Urinary bladder (tissue), 4 donors: ENCODE measurements around the gene FDXACB1. TPM values are rescaled to one million over a fixed set of nuclear protein-coding genes. Genes with fewer than 3 reads are reported as not detected.
A peak's percentile ranks its signal among the peaks of the same experiment; 100 is the strongest.

ENCODE experiments used
- DNase-seq: peaks from one replicate; pipeline ENCODE4 v3.0.0-alpha.2; 2015; ENCODE audit errors: extremely low spot score
- H3K27ac ChIP-seq: one replicate; pipeline ENCODE4 v1.5.1; 2013; ENCODE audit warnings: low read depth, mild to moderate bottlenecking, moderate library complexity
- H3K36me3 ChIP-seq: one replicate; pipeline ENCODE4 v1.6.1; 2013; ENCODE audit warnings: mild to moderate bottlenecking, moderate library complexity; ENCODE audit not compliant: insufficient read depth
- H3K4me1 ChIP-seq: one replicate; pipeline ENCODE4 v1.6.1; 2013; ENCODE audit warnings: mild to moderate bottlenecking, moderate library complexity; ENCODE audit not compliant: insufficient read depth
- H3K4me3 ChIP-seq: one replicate; pipeline ENCODE4 v1.5.1; 2013; ENCODE audit warnings: low read depth, low read length
- WGBS: extraction: QIAGEN DNeasy Blood & Tissue Kit; methylation state at CpG from one replicate; pipeline ENCODE4 v1.1.7; 2013; 5-methylcytosine and 5-hydroxymethylcytosine counted together
- polyA plus RNA-seq: library from polyadenylated mRNA; stranded (reverse); fragments of 200-250 nt; gene quantifications from one replicate; pipeline ENCODE4 v1.2.3, GENCODE V29; 2013
- total RNA-seq: library from RNA; depleted of rRNA; stranded (reverse); fragments of >200 nt; gene quantifications from one replicate; pipeline ENCODE4 v1.2.3, GENCODE V29; 2014
- donor health status: healthy with polysubstance abuse.
- donor health status: healthy.

The FDXACB1 gene
- total and polyA plus RNA-seq, 2 donors, result 1.5 to 4.2 TPM

- Histone ChIP-seq H3K27ac (no peak overlapping the region), H3K4me3 (no peak overlapping the region), H3K4me1 (no peaks in the 10 kb centered on the region), H3K36me3 (no peaks in the 10 kb centered on the region)
- WGBS, result 84% methylated on average over 5 of the region's 5 CpGs
- no peak for DNase-seq
These were observed 3.2 kb upstream of the FDXACB1 start for GRCh38 chr11:111882202-111882601.

- 38% methylated on average over 6 of the region's 6 CpGs for WGBS
- Histone ChIP-seq H3K36me3 (no peaks in the 10 kb centered on the region), H3K27ac (peak overlapping the region; percentile 89), H3K4me1 (no peaks in the 10 kb centered on the region), H3K4me3 (peak overlapping the region; percentile 47)
- DNase-seq, result no peak
These were observed 634 bp upstream of the FDXACB1 start for GRCh38 chr11:111879637-111879960.

- peak; percentile 15 for DNase-seq
- no peaks in the 10 kb centered on the region for H3K4me1 ChIP-seq
These were observed 548 bp downstream of the FDXACB1 start for GRCh38 chr11:111878385-111878848.

GRCh38 chr11:111871693-111872161 is 7.2 kb downstream of the FDXACB1 start:
- H3K27ac ChIP-seq, result peak overlapping the region; percentile 84
- WGBS, result 57% methylated on average over 5 of the region's 5 CpGs
- H3K4me3 ChIP-seq, result peak overlapping the region; percentile 93
- no peak for DNase-seq
- H3K36me3 ChIP-seq, result peaks cover 2% of the 10 kb centered on the region
- peaks cover 2% of the 10 kb centered on the region for H3K4me1 ChIP-seq

More at GRCh38 chr11:111878385-111878848, 548 bp downstream of the FDXACB1 start:
- peak overlapping the region; percentile 47 for H3K4me3 ChIP-seq
- no peaks in the 10 kb centered on the region for H3K36me3 ChIP-seq
- under 1% methylated on average over 13 of the region's 13 CpGs for WGBS
- H3K27ac ChIP-seq, result peak overlapping the region; percentile 90

DNA sequence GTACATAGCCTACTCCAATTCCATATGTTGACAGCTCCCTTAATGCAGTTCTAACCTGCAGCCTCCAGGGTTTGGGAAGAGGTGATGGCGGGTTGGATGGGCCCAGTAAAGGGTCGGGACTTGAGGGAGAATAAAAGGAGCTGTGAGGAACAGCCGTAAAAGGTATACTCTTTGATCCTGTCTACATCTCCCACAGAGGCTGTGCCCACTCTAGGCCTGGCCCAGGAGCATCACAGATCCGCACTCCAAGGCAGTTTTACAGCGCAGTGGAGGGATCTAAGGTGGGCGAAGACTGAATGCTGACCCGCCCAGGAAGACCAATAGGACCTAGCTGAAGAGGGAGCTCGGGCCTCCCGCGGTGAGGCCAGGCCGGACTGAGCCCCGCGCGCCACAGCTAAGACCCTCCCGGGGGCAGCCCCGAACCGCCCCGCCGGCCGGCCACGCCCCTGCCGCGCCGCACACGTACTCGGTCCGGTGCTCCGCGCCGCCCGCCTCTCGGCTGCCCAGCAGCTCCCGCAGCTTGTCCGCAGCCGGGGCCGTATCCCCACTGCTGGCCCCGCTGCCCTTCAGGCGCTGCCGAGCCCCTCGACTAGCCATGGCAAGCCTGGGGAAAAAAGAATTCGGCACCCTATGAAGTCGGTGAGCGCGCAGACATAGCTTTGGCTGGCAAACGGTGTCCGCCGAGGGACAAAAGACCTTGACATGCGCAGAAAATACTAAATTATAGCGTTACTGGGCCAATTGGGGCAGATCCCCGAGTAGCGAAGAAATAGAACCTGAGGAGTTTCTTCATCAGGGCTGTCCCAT is 7.9 kb downstream of the FDXACB1 start, which contains the start of gene ALG9:
Gene ALG9 (minus strand): TSS at position 696 of the 807 bp plus-strand sequence. CDS start 99 bp downstream, at position 597.
- peak; percentile 31 for DNase-seq
- H3K36me3 ChIP-seq, result peaks cover 2% of the 10 kb centered on the region
- under 1% methylated on average over 51 of the region's 51 CpGs for WGBS
- H3K4me1 ChIP-seq, result peaks cover 2% of the 10 kb centered on the region
- peak within 1 kb of the TSS; percentile 93 for H3K4me3 ChIP-seq
- peak within 1 kb of the TSS; percentile 84 for H3K27ac ChIP-seq

DNA sequence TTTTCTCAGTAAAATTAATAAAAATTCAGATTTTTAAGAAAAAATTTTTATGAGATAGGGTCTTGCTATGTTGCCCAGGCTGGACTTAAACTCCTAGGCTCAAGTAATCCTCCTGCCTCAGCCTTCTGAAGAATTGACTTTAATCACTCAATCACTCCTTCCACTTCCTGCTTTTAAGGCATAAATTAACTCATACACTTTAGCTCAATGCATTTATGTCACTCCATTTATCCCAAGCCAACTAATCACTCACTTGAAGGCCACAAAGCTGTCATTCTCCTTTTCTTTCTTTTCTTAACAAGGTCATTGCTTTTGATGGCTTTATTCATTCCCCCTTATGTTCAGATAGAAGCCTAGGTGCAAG is 8.5 kb downstream of the FDXACB1 start:
- H3K27ac ChIP-seq, result no peak overlapping the region
- H3K4me3 ChIP-seq, result peak overlapping the region; percentile 93
- no peak for DNase-seq
- H3K4me1 ChIP-seq, result peaks cover 2% of the 10 kb centered on the region
- H3K36me3 ChIP-seq, result peaks cover 2% of the 10 kb centered on the region

GRCh38 chr11:111870113-111870512 is 8.9 kb downstream of the FDXACB1 start:
- H3K36me3 ChIP-seq, result peaks cover 2% of the 10 kb centered on the region
- H3K4me1 ChIP-seq, result peaks cover 2% of the 10 kb centered on the region
- 94% methylated on average over 1 of the region's 1 CpG for WGBS
- no peak for DNase-seq
- no peak overlapping the region for H3K27ac ChIP-seq
- H3K4me3 ChIP-seq, result peak overlapping the region; percentile 93

- WGBS, result 94% methylated on average over 3 of the region's 3 CpGs
- DNase-seq, result no peak
- no peak overlapping the region for H3K4me3 ChIP-seq
- no peaks in the 10 kb centered on the region for H3K4me1 ChIP-seq
- H3K36me3 ChIP-seq, result no peaks in the 10 kb centered on the region
- no peak overlapping the region for H3K27ac ChIP-seq
These were observed 18.7 kb downstream of the FDXACB1 start for GRCh38 chr11:111860257-111860656.

GRCh38 chr11:111855506-111855905 is 23.5 kb downstream of the FDXACB1 start:
- H3K4me1 ChIP-seq, result no peaks in the 10 kb centered on the region
- H3K27ac ChIP-seq, result no peak overlapping the region
- no peak for DNase-seq
- H3K36me3 ChIP-seq, result no peaks in the 10 kb centered on the region
- no peak overlapping the region for H3K4me3 ChIP-seq

DNA sequence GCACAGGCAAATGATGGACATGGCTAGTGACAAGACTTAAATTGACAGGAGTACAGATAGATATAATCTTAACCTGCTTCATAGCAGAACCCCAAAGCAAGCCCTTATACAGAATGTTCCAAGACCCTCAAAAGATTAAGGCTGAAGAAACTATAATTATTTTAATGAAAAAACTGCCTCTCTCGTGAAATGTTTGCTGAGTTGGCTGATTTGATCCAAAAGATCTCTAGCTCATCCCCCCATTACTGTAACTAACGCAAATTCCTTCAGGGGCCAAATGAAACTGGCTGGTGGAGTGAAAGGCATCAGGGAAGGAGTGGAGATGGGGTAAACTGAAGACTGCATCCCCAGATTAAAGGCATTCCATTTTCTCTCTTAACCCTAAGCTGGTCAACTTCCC is 26.9 kb downstream of the FDXACB1 start:
- Histone ChIP-seq H3K4me3 (no peak overlapping the region), H3K4me1 (no peaks in the 10 kb centered on the region), H3K36me3 (no peaks in the 10 kb centered on the region), H3K27ac (no peak overlapping the region)
- no peak for DNase-seq
- 80% methylated on average over 2 of the region's 2 CpGs for WGBS

GRCh38 chr11:111851636-111852035 is 27.3 kb downstream of the FDXACB1 start:
- Histone ChIP-seq H3K27ac (no peak overlapping the region), H3K36me3 (no peaks in the 10 kb centered on the region), H3K4me1 (no peaks in the 10 kb centered on the region), H3K4me3 (no peak overlapping the region)
- no peak for DNase-seq

- WGBS, result 91% methylated on average over 8 of the region's 8 CpGs
- no peaks in the 10 kb centered on the region for H3K4me1 ChIP-seq
- no peak for DNase-seq
- H3K36me3 ChIP-seq, result no peaks in the 10 kb centered on the region
- no peak overlapping the region for H3K27ac ChIP-seq
- H3K4me3 ChIP-seq, result no peak overlapping the region
These were observed 27.9 kb downstream of the FDXACB1 start for GRCh38 chr11:111851067-111851466.

- no peaks in the 10 kb centered on the region for H3K4me1 ChIP-seq
- WGBS, result 96% methylated on average over 3 of the region's 3 CpGs
- H3K36me3 ChIP-seq, result no peaks in the 10 kb centered on the region
- no peak for DNase-seq
- H3K4me3 ChIP-seq, result no peak overlapping the region
- no peak overlapping the region for H3K27ac ChIP-seq
These were observed 29.3 kb downstream of the FDXACB1 start for GRCh38 chr11:111849631-111850030.

- WGBS, result 19% methylated on average over 1 of the region's 1 CpG
- Histone ChIP-seq H3K36me3 (no peaks in the 10 kb centered on the region), H3K27ac (peak overlapping the region; percentile 23), H3K4me3 (no peak overlapping the region), H3K4me1 (no peaks in the 10 kb centered on the region)
- no peak for DNase-seq
These were observed 32.3 kb downstream of the FDXACB1 start for GRCh38 chr11:111846636-111847035.
